Keratinocyte (primary cell): ENCODE measurements around the gene GPS1. TPM values are rescaled to one million over a fixed set of nuclear protein-coding genes. Genes with fewer than 3 reads are reported as not detected.

Source experiments
- DNase-seq: peaks from one replicate; pipeline ENCODE4 v3.0.0-alpha.2; 2011; ENCODE audit warnings: low read depth, missing footprints, low spot score
- FAIRE-seq: peaks from 2 replicates; lab custom pipeline; 2011; peaks lifted over from hg19 to GRCh38; lab: Jason Lieb, UNC
- H2AFZ ChIP-seq: 2 replicates; pipeline ENCODE4 v1.6.0; 2012; ENCODE audit warnings: low read length, control low read depth, inconsistent platforms; ENCODE audit not compliant: control insufficient read depth
- H3K27ac ChIP-seq: 2 replicates; pipeline ENCODE4 v1.5.1; 2011; ENCODE audit warnings: low read length; ENCODE audit not compliant: control insufficient read depth, insufficient read depth
- H3K27me3 ChIP-seq: 3 replicates; pipeline ENCODE4 v1.6.0; 2011; ENCODE audit warnings: low read length; ENCODE audit not compliant: control insufficient read depth, insufficient read depth; ENCODE audit errors: extremely low read depth
- H3K36me3 ChIP-seq, 2 experiments: 2 replicates in 1 of 2; 3 replicates in 1 of 2; pipeline ENCODE4 v1.5.1; 2011; ENCODE audit warnings: low read length in 2 of 2, mild to moderate bottlenecking in 1 of 2; ENCODE audit not compliant: control insufficient read depth in 2 of 2, insufficient read depth in 2 of 2; ENCODE audit errors: extremely low read depth in 1 of 2
- H3K4me1 ChIP-seq: 3 replicates; pipeline ENCODE4 v1.5.1; 2011; ENCODE audit warnings: low read length; ENCODE audit not compliant: control insufficient read depth, insufficient read depth; ENCODE audit errors: extremely low read depth
- H3K4me2 ChIP-seq: 3 replicates; pipeline ENCODE4 v1.6.0; 2011; ENCODE audit warnings: low read depth, low read length; ENCODE audit not compliant: control insufficient read depth, insufficient read depth; ENCODE audit errors: extremely low read depth
- H3K4me3 ChIP-seq, 3 experiments: fragments of 200-600 bp in 1 of 3; sonication (generic) in 1 of 3; 2 replicates in 2 of 3; 3 replicates in 1 of 3; pipeline ENCODE4 v1.5.1; 2011 to 2016; ENCODE audit warnings: low read length in 3 of 3, mild to moderate bottlenecking in 3 of 3, control low read depth in 2 of 3, inconsistent platforms in 1 of 3, low read depth in 1 of 3, mixed read lengths in 1 of 3, mixed run types in 1 of 3, moderate library complexity in 1 of 3; ENCODE audit not compliant: control insufficient read depth in 2 of 3, insufficient read depth in 2 of 3; ENCODE audit errors: extremely low read depth in 1 of 3
- H3K79me2 ChIP-seq: 2 replicates; pipeline ENCODE4 v1.6.0; 2012; ENCODE audit warnings: low read length; ENCODE audit not compliant: control insufficient read depth, insufficient read depth
- H3K9ac ChIP-seq: 3 replicates; pipeline ENCODE4 v1.6.0; 2011; ENCODE audit warnings: low read length; ENCODE audit not compliant: control insufficient read depth, insufficient read depth; ENCODE audit errors: extremely low read depth
- H3K9me1 ChIP-seq: 3 replicates; pipeline ENCODE4 v1.6.0; 2011; ENCODE audit warnings: low read length; ENCODE audit not compliant: control insufficient read depth, insufficient read depth; ENCODE audit errors: extremely low read depth
- H3K9me3 ChIP-seq: 2 replicates; pipeline ENCODE4 v1.5.1; 2012; ENCODE audit warnings: low read depth, low read length; ENCODE audit not compliant: control insufficient read depth
- H4K20me1 ChIP-seq: 3 replicates; pipeline ENCODE4 v1.6.0; 2011; ENCODE audit warnings: low read length; ENCODE audit not compliant: control insufficient read depth, insufficient read depth; ENCODE audit errors: extremely low read depth
- CTCF ChIP-seq, 3 experiments: IDR thresholded peaks in 1 of 3; conservative IDR thresholded peaks in 1 of 3; optimal IDR thresholded peaks in 1 of 3; 2 replicates in 2 of 3; 3 replicates in 1 of 3; pipeline versions ENCODE3 to v1.5.1; 2011; ENCODE audit warnings: low read length in 3 of 3, mild to moderate bottlenecking in 3 of 3, moderate library complexity in 2 of 3, control low read depth in 1 of 3, inconsistent platforms in 1 of 3; ENCODE audit not compliant: insufficient read depth in 2 of 3; ENCODE audit errors: extremely low read depth in 1 of 3
- EZH2 ChIP-seq: IDR thresholded peaks from one replicate; pipeline ENCODE4 v1.6.1; 2012; ENCODE audit warnings: inconsistent platforms, mild to moderate bottlenecking, low read length, moderate library complexity
- dilution Hi-C: fragments of 300-500 bp; cut with MboI; formaldehyde crosslinking; loops from one replicate; pipeline ENCODE4 v1.7.0; 2020; ENCODE audit warnings: low sequenced_read_pairs; ENCODE audit not compliant: extremely low pct_ligation_motif_present
- polyA plus RNA-seq, 5 experiments: library from polyadenylated mRNA; depleted of rRNA in 3 of 5; stranded (reverse) in 3 of 5; stranded (forward) in 1 of 5; unstranded in 1 of 5; fragments of >200 nt; gene quantifications; 1 replicate in 1 of 5; 2 replicates in 3 of 5; 3 replicates in 1 of 5; pipeline versions ENCODE4 v1.2.1 to v1.2.3, GENCODE V29; 2011 to 2012; ENCODE audit warnings: missing spikeins in 2 of 5, low read depth in 1 of 5, low replicate concordance in 1 of 5

The GPS1 gene
- polyA plus RNA-seq, 1 donor (not counting 4 experiments of a cell fraction or from before 2014, with no cell fraction given) = 60.4 TPM

- Histone ChIP-seq H3K79me2 (no peaks in the 10 kb centered on the region), H3K9me1 (peaks cover 2% of the 10 kb centered on the region), H3K4me3 (peak overlapping the region in 1 of 3 experiments; percentile 8), H4K20me1 (no peaks in the 10 kb centered on the region), H3K9me3 (no peaks in the 10 kb centered on the region), H3K4me1 (peaks cover 29% of the 10 kb centered on the region), H3K27ac (no peak overlapping the region), H3K9ac (no peak overlapping the region), H3K36me3 (peaks cover 2 to 6% of the 10 kb centered on the region in 2 experiments), H3K27me3 (no peaks in the 10 kb centered on the region), H3K4me2 (peak overlapping the region; percentile 56), H2AFZ (peak overlapping the region; percentile 4)
- TF ChIP-seq CTCF (optimal IDR thresholded peaks at IDR 0.05 in 1 of 3, IDR thresholded peaks at IDR 0.05 in 1 of 3, conservative IDR thresholded peaks at IDR 0.05 in 1 of 3; ENCODE audit: extremely low read depth in 1 of 3, insufficient read depth in 2 of 3, low read length in 3 of 3) (no peak), EZH2 (no peak)
- no peak for DNase-seq
- FAIRE-seq = no peak
- dilution Hi-C loops = no loop called here
These were observed 55.1 kb downstream of the GPS1 start for GRCh38 chr17:82106688-82107305.

Other genes with a start within 250 kb of the GPS1 start
- not detected in 3 replicates for gene GCGR, start 247.7 kb upstream of the GPS1 start, polyA plus RNA-seq
- gene MCRIP1, start 218.6 kb upstream of the GPS1 start, polyA plus RNA-seq = 17.7 to 29.1 TPM (median 24.4 TPM) in 3 replicates
- 0.12 to 0.99 TPM in 2 of 3 replicates, not detected in the other for gene PPP1R27, start 216.8 kb upstream of the GPS1 start, polyA plus RNA-seq
- gene P4HB, start 191.4 kb upstream of the GPS1 start, polyA plus RNA-seq = 75.2 to 149 TPM (median 110 TPM) in 3 replicates
- 51.7 to 280 TPM (median 65.7 TPM) in 3 replicates for gene ARHGDIA, start 180.6 kb upstream of the GPS1 start, polyA plus RNA-seq
- 49.6 to 84.5 TPM (median 68.3 TPM) in 3 replicates for gene ALYREF, start 160.3 kb upstream of the GPS1 start, polyA plus RNA-seq
- 195 to 269 TPM (median 230 TPM) in 3 replicates for gene ANAPC11, start 160.2 kb upstream of the GPS1 start, polyA plus RNA-seq
- 0.07 TPM in 1 of 3 replicates, not detected in the others for gene NPB, start 149.7 kb upstream of the GPS1 start, polyA plus RNA-seq
- 38.1 to 47.6 TPM (median 45.8 TPM) in 3 replicates for gene PCYT2, start 140.5 kb upstream of the GPS1 start, polyA plus RNA-seq
- gene SIRT7, start 133.7 kb upstream of the GPS1 start, polyA plus RNA-seq = 6.9 to 11.9 TPM (median 7.4 TPM) in 3 replicates
- gene MAFG, start 124.2 kb upstream of the GPS1 start, polyA plus RNA-seq = 8.3 to 12.1 TPM (median 9.4 TPM) in 3 replicates
- gene PYCR1, start 114.6 kb upstream of the GPS1 start, polyA plus RNA-seq = 22.2 to 27.9 TPM (median 27.9 TPM) in 3 replicates
- gene MYADML2, start 104.7 kb upstream of the GPS1 start, polyA plus RNA-seq = not detected in 3 replicates
- not detected in 3 replicates for gene NOTUM, start 90.7 kb upstream of the GPS1 start, polyA plus RNA-seq
- 5.2 to 8.3 TPM (median 6.7 TPM) in 3 replicates for gene ASPSCR1, start 74.3 kb upstream of the GPS1 start, polyA plus RNA-seq
- 38.3 to 52.0 TPM (median 48.2 TPM) in 3 replicates for gene CENPX, start 29.0 kb upstream of the GPS1 start, polyA plus RNA-seq
- gene LRRC45, start 28.6 kb upstream of the GPS1 start, polyA plus RNA-seq = 2.5 to 3.6 TPM (median 2.9 TPM) in 3 replicates
- gene RAC3, start 20.2 kb upstream of the GPS1 start, polyA plus RNA-seq = 10.2 to 23.0 TPM (median 12.3 TPM) in 3 replicates
- 45.4 to 73.6 TPM (median 64.0 TPM) in 3 replicates for gene DCXR, start 14.2 kb upstream of the GPS1 start, polyA plus RNA-seq
- gene RFNG, start 87 bp upstream of the GPS1 start, polyA plus RNA-seq = 10.2 to 25.3 TPM (median 13.6 TPM) in 3 replicates
- gene DUS1L, start 13.9 kb downstream of the GPS1 start, polyA plus RNA-seq = 49.1 to 68.3 TPM (median 52.0 TPM) in 3 replicates
- gene FASN, start 46.3 kb downstream of the GPS1 start, polyA plus RNA-seq = 44.7 to 137 TPM (median 55.7 TPM) in 3 replicates
- gene CCDC57, start 160.9 kb downstream of the GPS1 start, polyA plus RNA-seq = 14.0 to 24.8 TPM (median 19.2 TPM) in 3 replicates
- gene SLC16A3, start 177.1 kb downstream of the GPS1 start, polyA plus RNA-seq = 35.7 to 112 TPM (median 40.7 TPM) in 3 replicates
- 61.8 to 173 TPM (median 86.0 TPM) in 3 replicates for gene CSNK1D, start 221.8 kb downstream of the GPS1 start, polyA plus RNA-seq